ENCODE data around the gene DNAJA2.

The DNAJA2 gene

DNA sequence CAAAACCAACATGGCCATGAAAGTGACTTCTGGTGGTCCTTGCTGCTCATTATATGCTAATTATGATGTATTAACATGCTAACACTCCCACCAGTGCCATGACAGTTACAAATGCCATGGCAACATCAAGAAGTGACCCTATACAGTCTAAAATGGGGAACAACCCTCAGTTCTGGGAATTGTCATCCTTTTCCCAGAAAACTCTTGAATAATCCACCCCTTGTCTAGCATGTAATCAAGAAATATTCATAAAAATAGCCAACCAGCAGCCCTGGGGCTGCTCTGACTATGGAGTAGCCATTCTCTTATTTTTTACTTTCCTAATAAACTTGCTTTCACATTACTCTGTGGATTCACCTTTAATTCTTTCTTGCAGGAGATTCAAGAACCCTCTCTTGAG, 35.9 kb downstream of the DNAJA2 start:
- Histone ChIP-seq H3K9me3 (ENCODE audit: control insufficient read depth, insufficient read depth, low read depth, low read length) (no peaks in the 10 kb centered on the region), H3K4me3 (ENCODE audit: low read depth, low read length) (no peak overlapping the region), H3K4me1 (ENCODE audit: control insufficient read depth, insufficient read depth, low read length) (no peaks in the 10 kb centered on the region), H3K36me3 (ENCODE audit: control insufficient read depth in 2 of 2, insufficient read depth in 1 of 2, low read length in 2 of 2) (no peaks in the 10 kb centered on the region), H3K27ac (ENCODE audit: extremely low read depth, low read depth, low read length) (no peak overlapping the region)
- no peak for TF ChIP-seq ZNF175 (tag by site-specific recombination; IDR thresholded peaks at IDR 0.05)
- no peak for TF ChIP-seq GLIS1 (tag by site-specific recombination; IDR thresholded peaks at IDR 0.05)
- no peak for TF ChIP-seq ZNF132 (tag by site-specific recombination; IDR thresholded peaks at IDR 0.05; ENCODE audit: borderline replicate concordance)
- TF ChIP-seq ZNF292 (tag by site-specific recombination; IDR thresholded peaks at IDR 0.05; ENCODE audit: borderline replicate concordance, low read depth) = no peak
- no peak for TF ChIP-seq ZNF221 (tag by site-specific recombination; IDR thresholded peaks at IDR 0.05; ENCODE audit: borderline replicate concordance)
- TF ChIP-seq ZNF548 (tag by site-specific recombination; IDR thresholded peaks at IDR 0.05) = no peak
- TF ChIP-seq, protein P1, sequence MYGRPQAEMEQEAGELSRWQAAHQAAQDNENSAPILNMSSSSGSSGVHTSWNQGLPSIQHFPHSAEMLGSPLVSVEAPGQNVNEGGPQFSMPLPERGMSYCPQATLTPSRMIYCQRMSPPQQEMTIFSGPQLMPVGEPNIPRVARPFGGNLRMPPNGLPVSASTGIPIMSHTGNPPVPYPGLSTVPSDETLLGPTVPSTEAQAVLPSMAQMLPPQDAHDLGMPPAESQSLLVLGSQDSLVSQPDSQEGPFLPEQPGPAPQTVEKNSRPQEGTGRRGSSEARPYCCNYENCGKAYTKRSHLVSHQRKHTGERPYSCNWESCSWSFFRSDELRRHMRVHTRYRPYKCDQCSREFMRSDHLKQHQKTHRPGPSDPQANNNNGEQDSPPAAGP (tag by site-specific recombination; IDR thresholded peaks at IDR 0.05) = no peak
- TF ChIP-seq ZFP37 (tag by site-specific recombination; IDR thresholded peaks at IDR 0.05) = no peak
- TF ChIP-seq ZNF558 (tag by site-specific recombination; IDR thresholded peaks at IDR 0.05) = no peak
- no peak for TF ChIP-seq FEZF1 (tag by site-specific recombination; IDR thresholded peaks at IDR 0.05)
- ChIA-PET POLR2A (no interaction called here), CTCF (interaction anchor here (0.7 to 1.0 kb wide), 2 partner anchors 37 to 84 kb away, joined by 3 to 4 read pairs; no protein-coding TSS in a partner anchor)

DNA sequence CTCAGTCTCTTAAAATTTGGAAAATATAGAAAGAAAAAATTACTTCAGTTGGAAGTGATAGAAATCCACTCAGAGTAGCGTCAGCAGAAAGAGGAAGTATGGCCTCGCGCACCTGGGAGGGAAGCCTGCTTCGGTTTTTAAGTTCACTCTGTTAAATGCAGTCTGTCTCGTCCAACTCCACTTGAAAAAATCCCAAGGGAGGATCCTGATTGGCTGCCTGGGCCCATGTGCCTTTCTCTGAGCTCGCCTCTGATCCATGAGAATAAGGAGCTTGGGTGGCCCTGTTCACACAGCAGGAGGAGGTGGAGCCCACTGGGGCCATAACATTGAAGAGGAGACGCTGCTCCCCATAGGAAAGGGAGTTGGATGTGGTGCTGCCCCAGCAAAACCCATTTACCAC, 40.7 kb downstream of the DNAJA2 start:
- H3K27ac ChIP-seq (ENCODE audit: extremely low read depth, low read depth, low read length) = no peak overlapping the region
- no peaks in the 10 kb centered on the region for H3K4me1 ChIP-seq (ENCODE audit: control insufficient read depth, insufficient read depth, low read length)
- ChIA-PET CTCF (interaction anchor here (0.6 to 1.7 kb wide), 4 partner anchors 18 to 259 kb away, joined by 3 to 6 read pairs (median 3); no protein-coding TSS in a partner anchor), POLR2A (no interaction called here)
- TF ChIP-seq ZNF670 (tag by site-specific recombination; IDR thresholded peaks at IDR 0.05; ENCODE audit: low read depth) (no peak), ZNF501 (tag by site-specific recombination; IDR thresholded peaks at IDR 0.05) (no peak), ZNF549 (tag by site-specific recombination; IDR thresholded peaks at IDR 0.05) (no peak)
- peaks cover 0 to 24% of the 10 kb centered on the region in 2 experiments; a peak in 2 of 3 replicates for H3K36me3 ChIP-seq (ENCODE audit: control insufficient read depth in 2 of 2, insufficient read depth in 1 of 2, low read length in 2 of 2)
- no peaks in the 10 kb centered on the region for H3K9me3 ChIP-seq (ENCODE audit: control insufficient read depth, insufficient read depth, low read depth, low read length)
- H3K4me3 ChIP-seq (ENCODE audit: low read depth, low read length) = no peak overlapping the region

DNA sequence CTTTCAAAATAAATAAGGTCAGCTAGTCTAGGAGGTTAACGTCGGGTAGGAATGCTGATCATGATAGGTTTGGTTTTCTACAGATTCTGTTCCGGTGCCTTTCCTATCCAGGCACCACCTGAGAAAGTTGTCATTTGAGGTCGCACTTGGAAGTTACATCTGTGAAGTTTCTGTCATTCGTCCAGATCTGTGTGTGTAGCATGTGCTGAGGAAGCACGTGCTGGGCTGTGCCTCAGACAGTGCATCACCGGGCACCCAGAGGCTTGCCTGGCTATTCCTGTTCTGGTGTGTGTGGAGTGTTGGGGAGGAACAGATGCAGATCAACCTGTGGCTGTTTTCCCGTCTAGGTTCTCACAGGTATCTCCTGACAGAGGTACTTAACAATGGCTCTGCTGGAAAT, 42.6 kb downstream of the DNAJA2 start:
- CTCF ChIA-PET = interaction anchor here (1.0 to 3.5 kb wide), 7 partner anchors 10 to 1234 kb away, joined by 3 to 24 read pairs (median 4); no protein-coding TSS in a partner anchor
- POLR2A ChIA-PET = no interaction called here
- H3K27ac ChIP-seq (ENCODE audit: extremely low read depth, low read depth, low read length) = no peak overlapping the region
- TF ChIP-seq ZNF785 (tag by site-specific recombination; IDR thresholded peaks at IDR 0.05) = no peak
- no peak for TF ChIP-seq ZNF423 (tag by site-specific recombination; IDR thresholded peaks at IDR 0.05)
- TF ChIP-seq KLF7 (tag by site-specific recombination; IDR thresholded peaks at IDR 0.05; ENCODE audit: borderline replicate concordance) = no peak
- TF ChIP-seq ZNF121 (tag by site-specific recombination; IDR thresholded peaks at IDR 0.05) = no peak
- no peak for TF ChIP-seq ZNF658 (tag by site-specific recombination; IDR thresholded peaks at IDR 0.05)
- no peak for TF ChIP-seq ZFP3 (tag by site-specific recombination; IDR thresholded peaks at IDR 0.05; ENCODE audit: low read depth)
- TF ChIP-seq, protein P2, sequence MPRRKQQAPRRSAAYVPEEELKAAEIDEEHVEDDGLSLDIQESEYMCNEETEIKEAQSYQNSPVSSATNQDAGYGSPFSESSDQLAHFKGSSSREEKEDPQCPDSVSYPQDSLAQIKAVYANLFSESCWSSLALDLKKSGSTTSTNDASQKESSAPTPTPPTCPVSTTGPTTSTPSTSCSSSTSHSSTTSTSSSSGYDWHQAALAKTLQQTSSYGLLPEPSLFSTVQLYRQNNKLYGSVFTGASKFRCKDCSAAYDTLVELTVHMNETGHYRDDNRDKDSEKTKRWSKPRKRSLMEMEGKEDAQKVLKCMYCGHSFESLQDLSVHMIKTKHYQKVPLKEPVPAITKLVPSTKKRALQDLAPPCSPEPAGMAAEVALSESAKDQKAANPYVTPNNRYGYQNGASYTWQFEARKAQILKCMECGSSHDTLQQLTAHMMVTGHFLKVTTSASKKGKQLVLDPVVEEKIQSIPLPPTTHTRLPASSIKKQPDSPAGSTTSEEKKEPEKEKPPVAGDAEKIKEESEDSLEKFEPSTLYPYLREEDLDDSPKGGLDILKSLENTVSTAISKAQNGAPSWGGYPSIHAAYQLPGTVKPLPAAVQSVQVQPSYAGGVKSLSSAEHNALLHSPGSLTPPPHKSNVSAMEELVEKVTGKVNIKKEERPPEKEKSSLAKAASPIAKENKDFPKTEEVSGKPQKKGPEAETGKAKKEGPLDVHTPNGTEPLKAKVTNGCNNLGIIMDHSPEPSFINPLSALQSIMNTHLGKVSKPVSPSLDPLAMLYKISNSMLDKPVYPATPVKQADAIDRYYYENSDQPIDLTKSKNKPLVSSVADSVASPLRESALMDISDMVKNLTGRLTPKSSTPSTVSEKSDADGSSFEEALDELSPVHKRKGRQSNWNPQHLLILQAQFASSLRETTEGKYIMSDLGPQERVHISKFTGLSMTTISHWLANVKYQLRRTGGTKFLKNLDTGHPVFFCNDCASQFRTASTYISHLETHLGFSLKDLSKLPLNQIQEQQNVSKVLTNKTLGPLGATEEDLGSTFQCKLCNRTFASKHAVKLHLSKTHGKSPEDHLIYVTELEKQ (tag by site-specific recombination; IDR thresholded peaks at IDR 0.05; ENCODE audit: borderline replicate concordance) = no peak
- TF ChIP-seq, protein P3, sequence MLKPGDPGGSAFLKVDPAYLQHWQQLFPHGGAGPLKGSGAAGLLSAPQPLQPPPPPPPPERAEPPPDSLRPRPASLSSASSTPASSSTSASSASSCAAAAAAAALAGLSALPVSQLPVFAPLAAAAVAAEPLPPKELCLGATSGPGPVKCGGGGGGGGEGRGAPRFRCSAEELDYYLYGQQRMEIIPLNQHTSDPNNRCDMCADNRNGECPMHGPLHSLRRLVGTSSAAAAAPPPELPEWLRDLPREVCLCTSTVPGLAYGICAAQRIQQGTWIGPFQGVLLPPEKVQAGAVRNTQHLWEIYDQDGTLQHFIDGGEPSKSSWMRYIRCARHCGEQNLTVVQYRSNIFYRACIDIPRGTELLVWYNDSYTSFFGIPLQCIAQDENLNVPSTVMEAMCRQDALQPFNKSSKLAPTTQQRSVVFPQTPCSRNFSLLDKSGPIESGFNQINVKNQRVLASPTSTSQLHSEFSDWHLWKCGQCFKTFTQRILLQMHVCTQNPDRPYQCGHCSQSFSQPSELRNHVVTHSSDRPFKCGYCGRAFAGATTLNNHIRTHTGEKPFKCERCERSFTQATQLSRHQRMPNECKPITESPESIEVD (tag by site-specific recombination; IDR thresholded peaks at IDR 0.05) = no peak
- no peak for TF ChIP-seq REPIN1 (tag by site-specific recombination; IDR thresholded peaks at IDR 0.05; ENCODE audit: low read depth)
- TF ChIP-seq, protein P4, sequence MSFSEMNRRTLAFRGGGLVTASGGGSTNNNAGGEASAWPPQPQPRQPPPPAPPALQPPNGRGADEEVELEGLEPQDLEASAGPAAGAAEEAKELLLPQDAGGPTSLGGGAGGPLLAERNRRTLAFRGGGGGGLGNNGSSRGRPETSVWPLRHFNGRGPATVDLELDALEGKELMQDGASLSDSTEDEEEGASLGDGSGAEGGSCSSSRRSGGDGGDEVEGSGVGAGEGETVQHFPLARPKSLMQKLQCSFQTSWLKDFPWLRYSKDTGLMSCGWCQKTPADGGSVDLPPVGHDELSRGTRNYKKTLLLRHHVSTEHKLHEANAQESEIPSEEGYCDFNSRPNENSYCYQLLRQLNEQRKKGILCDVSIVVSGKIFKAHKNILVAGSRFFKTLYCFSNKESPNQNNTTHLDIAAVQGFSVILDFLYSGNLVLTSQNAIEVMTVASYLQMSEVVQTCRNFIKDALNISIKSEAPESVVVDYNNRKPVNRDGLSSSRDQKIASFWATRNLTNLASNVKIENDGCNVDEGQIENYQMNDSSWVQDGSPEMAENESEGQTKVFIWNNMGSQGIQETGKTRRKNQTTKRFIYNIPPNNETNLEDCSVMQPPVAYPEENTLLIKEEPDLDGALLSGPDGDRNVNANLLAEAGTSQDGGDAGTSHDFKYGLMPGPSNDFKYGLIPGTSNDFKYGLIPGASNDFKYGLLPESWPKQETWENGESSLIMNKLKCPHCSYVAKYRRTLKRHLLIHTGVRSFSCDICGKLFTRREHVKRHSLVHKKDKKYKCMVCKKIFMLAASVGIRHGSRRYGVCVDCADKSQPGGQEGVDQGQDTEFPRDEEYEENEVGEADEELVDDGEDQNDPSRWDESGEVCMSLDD (tag by site-specific recombination; IDR thresholded peaks at IDR 0.05) = no peak
- TF ChIP-seq ZNF221 (tag by site-specific recombination; IDR thresholded peaks at IDR 0.05; ENCODE audit: borderline replicate concordance) = no peak
- H3K4me1 ChIP-seq (ENCODE audit: control insufficient read depth, insufficient read depth, low read length) = no peaks in the 10 kb centered on the region
- no peak overlapping the region for H3K4me3 ChIP-seq (ENCODE audit: low read depth, low read length)
- peaks cover 1 to 39% of the 10 kb centered on the region in 2 experiments; a peak in 2 of 3 replicates for H3K36me3 ChIP-seq (ENCODE audit: control insufficient read depth in 2 of 2, insufficient read depth in 1 of 2, low read length in 2 of 2)
- H3K9me3 ChIP-seq (ENCODE audit: control insufficient read depth, insufficient read depth, low read depth, low read length) = no peaks in the 10 kb centered on the region

All from HEK293 (cell line).